Coronary artery (tissue), 2 donors: ENCODE results near the gene ADGRG6.
A peak's percentile ranks its signal among the peaks of the same experiment; 100 is the strongest.

Experiments
- DNase-seq: peaks from one replicate; pipeline ENCODE4 v3.0.0-alpha.2; 2017; ENCODE audit warnings: low spot score
- H3K27ac ChIP-seq, 2 donors: fragments of 200-600 bp; sonication (generic); one replicate each; pipeline ENCODE4 v1.5.1; 2016 to 2019
- H3K4me3 ChIP-seq: fragments of 200-600 bp; sonication (generic); 2 replicates; pipeline ENCODE4 v1.5.1; 2016; ENCODE audit warnings: mild to moderate bottlenecking, moderate library complexity
- TF ChIP-seq, protein P1 (sequence below): fragments of 200-600 bp; sonication (generic); IDR thresholded peaks from one replicate; pipeline ENCODE4 v1.5.1; 2019; ENCODE audit warnings: antibody characterized with exemption

The ADGRG6 gene

GRCh38 chr6:142374091-142374770 is 72.4 kb downstream of the ADGRG6 start:
- TF ChIP-seq, protein P1, sequence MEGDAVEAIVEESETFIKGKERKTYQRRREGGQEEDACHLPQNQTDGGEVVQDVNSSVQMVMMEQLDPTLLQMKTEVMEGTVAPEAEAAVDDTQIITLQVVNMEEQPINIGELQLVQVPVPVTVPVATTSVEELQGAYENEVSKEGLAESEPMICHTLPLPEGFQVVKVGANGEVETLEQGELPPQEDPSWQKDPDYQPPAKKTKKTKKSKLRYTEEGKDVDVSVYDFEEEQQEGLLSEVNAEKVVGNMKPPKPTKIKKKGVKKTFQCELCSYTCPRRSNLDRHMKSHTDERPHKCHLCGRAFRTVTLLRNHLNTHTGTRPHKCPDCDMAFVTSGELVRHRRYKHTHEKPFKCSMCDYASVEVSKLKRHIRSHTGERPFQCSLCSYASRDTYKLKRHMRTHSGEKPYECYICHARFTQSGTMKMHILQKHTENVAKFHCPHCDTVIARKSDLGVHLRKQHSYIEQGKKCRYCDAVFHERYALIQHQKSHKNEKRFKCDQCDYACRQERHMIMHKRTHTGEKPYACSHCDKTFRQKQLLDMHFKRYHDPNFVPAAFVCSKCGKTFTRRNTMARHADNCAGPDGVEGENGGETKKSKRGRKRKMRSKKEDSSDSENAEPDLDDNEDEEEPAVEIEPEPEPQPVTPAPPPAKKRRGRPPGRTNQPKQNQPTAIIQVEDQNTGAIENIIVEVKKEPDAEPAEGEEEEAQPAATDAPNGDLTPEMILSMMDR: no peak
- Histone ChIP-seq H3K4me3 (no peak overlapping the region), H3K27ac (no peak overlapping the region)
- no peak for DNase-seq

DNA sequence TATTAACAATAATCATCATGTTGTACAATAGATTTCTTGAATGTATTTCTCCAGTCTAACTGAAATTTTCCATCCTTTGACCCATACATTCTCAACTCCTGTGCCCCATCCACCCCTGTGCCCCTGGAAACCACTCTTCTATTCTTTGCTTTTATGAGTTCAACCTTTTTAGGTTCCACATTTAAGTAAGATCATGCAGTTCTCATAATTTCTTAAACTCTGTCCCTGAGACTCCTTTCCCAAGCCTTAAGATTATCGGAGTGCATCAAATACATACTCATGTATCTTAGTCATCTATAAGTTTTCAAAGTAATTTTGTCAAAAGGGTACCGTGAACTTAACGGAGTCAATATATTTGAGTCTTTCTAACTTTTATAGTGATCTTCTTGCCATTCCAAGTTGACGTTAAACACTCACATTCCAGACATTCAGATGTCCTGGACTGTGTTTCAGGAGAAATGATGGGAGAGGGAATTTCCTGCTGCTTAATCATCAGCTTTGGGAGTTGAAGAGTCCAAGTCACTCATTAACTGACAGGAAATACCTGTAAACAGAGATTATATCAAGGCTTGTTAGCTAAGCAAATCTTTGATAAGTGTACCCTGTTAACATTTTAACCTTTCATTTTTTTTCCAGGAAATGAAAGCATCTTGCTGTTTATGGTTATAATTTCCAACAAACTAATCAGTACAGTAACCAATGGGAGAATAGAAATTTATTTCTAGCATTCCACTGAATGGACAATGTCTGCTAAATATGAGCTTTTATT is 73.3 kb downstream of the ADGRG6 start:
- TF ChIP-seq, protein P1: no peak
- no peak overlapping the region for H3K4me3 ChIP-seq
- H3K27ac ChIP-seq: no peak overlapping the region
- no peak for DNase-seq

DNA sequence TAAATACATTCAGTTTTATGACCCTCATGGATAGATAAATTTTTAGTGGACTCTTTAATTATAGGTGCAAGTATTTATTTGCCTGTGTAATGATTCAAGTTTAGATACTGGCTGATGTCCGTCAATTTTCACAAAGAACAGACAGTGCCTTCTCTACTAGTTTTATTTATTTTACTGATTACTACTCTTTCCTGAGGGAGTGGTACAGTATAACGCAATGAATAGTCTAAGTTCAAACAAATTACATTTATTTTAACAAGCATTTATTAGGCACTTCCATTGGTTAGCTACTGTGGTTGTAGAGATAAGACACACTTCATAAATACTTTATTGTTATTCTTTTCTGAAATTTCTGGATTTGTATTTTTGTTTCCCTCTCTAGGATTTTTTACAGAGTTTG is 74.3 kb downstream of the ADGRG6 start:
- no peak for DNase-seq
- TF ChIP-seq, protein P1: no peak
- H3K27ac ChIP-seq: no peak overlapping the region
- H3K4me3 ChIP-seq: no peak overlapping the region

DNA sequence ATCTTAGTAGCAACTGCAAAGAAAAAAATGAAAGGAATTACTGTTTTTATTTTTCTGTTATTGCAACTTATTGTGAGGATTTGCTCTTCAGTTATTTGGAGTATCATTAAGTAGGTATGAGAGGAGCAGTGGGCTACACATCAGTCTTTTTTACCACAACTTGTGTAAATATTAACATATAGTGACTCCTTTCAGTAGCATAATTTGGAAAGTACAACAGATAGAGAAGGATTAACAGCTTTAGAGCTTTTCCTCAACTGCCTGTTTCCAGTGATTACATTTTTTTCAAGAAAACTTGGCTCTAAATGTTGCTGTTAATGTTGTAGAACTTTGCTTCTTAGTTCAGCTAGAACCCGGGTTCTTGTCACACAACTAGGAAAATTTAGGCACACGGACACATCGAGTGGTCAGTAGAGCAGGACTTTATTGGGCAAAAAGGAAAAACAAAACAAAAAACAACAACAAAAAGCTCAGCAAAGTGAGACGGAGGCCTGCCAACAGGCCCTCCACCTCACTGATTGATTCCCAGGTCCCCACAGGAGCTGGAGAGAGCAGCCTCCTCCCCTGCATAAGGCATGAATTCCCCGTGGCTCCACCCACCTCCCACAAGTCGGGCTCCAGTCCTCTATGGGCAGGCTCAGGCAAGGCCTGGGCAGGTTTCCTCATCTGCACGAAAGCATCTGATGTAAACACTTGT is 75.1 kb downstream of the ADGRG6 start:
- TF ChIP-seq, protein P1: no peak
- no peak overlapping the region for H3K27ac ChIP-seq
- DNase-seq: no peak
- no peak overlapping the region for H3K4me3 ChIP-seq

DNA sequence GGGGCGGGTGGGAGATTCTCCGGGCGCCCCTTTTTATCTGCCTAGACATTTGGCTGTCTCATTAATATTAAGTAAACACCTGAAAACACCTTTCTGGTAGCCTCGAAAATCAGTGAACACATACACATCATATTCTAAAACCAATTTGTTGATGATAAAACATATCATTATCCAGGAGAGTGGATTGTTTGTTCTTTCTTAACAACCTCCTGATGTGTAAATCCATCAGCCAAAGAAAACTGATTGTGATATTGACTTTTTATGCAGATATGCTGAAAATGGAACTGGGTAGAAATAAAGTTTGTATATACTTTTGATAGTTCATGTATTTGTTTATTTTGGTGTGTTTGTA is 75.7 kb downstream of the ADGRG6 start:
- Histone ChIP-seq H3K4me3 (no peak overlapping the region), H3K27ac (no peak overlapping the region)
- DNase-seq: no peak
- TF ChIP-seq, protein P1: no peak

GRCh38 chr6:142378138-142378875 is 76.5 kb downstream of the ADGRG6 start:
- peak overlapping the region in 1 of 2 donors; percentile 10 for H3K27ac ChIP-seq
- TF ChIP-seq, protein P1: no peak
- H3K4me3 ChIP-seq: no peak overlapping the region
- no peak for DNase-seq
